Right lobe of liver (tissue), 4 donors: Measurements from ENCODE around the gene GRIN2A.

Experiments
- POLR2A ChIP-seq: fragments of 450-650 bp; IDR thresholded peaks from one replicate; pipeline ENCODE4 v1.6.1; 2017; ENCODE audit warnings: antibody characterized with exemption, mild to moderate bottlenecking
- TF ChIP-seq, protein P1 (sequence below), 4 donors: fragments of 200-600 bp in 3 of 4; fragments of 450-650 bp in 1 of 4; IDR thresholded peaks; one replicate each; pipeline versions ENCODE4 v1.5.1 to v1.8.0; 2016 to 2022; ENCODE audit warnings: antibody characterized with exemption in 4 of 4, mild to moderate bottlenecking in 2 of 4
- donor health status: DM: no; HTN: no; CAD: no.
- donor health status: DM: no; HTN: no; CAD: no.
- donor health status: DM: no; HTN: yes; CAD: no.

DNA sequence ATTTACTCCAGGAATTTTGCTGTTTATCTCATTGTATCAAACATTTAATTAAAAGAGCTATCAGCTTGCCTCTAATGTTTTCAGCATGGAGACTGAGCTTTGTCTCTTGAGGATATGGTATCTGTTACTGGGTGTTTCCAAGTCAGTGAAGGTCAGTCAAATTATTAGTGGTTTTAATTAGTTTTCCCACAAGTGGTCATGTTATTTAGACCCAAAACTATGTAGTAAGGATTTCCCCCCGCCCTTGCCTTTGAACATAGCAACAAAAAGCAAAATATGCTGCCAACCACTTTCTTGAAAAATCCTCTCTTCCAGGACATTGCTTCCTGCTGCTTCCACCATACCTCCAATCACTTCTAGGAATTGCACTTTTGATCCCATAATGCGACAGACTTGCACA lies 355.6 kb downstream of the GRIN2A start:
- TF ChIP-seq POLR2A, result no peak
- TF ChIP-seq, protein P1, sequence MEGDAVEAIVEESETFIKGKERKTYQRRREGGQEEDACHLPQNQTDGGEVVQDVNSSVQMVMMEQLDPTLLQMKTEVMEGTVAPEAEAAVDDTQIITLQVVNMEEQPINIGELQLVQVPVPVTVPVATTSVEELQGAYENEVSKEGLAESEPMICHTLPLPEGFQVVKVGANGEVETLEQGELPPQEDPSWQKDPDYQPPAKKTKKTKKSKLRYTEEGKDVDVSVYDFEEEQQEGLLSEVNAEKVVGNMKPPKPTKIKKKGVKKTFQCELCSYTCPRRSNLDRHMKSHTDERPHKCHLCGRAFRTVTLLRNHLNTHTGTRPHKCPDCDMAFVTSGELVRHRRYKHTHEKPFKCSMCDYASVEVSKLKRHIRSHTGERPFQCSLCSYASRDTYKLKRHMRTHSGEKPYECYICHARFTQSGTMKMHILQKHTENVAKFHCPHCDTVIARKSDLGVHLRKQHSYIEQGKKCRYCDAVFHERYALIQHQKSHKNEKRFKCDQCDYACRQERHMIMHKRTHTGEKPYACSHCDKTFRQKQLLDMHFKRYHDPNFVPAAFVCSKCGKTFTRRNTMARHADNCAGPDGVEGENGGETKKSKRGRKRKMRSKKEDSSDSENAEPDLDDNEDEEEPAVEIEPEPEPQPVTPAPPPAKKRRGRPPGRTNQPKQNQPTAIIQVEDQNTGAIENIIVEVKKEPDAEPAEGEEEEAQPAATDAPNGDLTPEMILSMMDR (IDR thresholded peaks at IDR 0.05), result no peak
